Skeletal muscle satellite cell (primary cell): ENCODE results near the gene USP32.

Source experiments
- H3K27me3 ChIP-seq: 2 replicates; pipeline ENCODE4 v1.7.0; 2013; ENCODE audit warnings: low read length; ENCODE audit not compliant: control insufficient read depth, insufficient read depth
- H3K36me3 ChIP-seq: 2 replicates; pipeline ENCODE4 v1.7.0; 2013; ENCODE audit warnings: mild to moderate bottlenecking, control low read depth, low read length; ENCODE audit not compliant: insufficient read depth
- H3K4me1 ChIP-seq: 2 replicates; pipeline ENCODE4 v1.7.0; 2013; ENCODE audit warnings: low read length; ENCODE audit not compliant: control insufficient read depth, insufficient read depth
- H3K4me2 ChIP-seq: 2 replicates; pipeline ENCODE4 v1.7.0; 2013; ENCODE audit warnings: mild to moderate bottlenecking, low read length
- H3K4me3 ChIP-seq: 2 replicates; pipeline ENCODE4 v1.7.0; 2013; ENCODE audit warnings: low read length
- H3K9ac ChIP-seq: 2 replicates; pipeline ENCODE4 v1.7.0; 2013; ENCODE audit warnings: mild to moderate bottlenecking, low read depth, low read length, moderate library complexity
- H3K9me3 ChIP-seq: replicated peaks from 2 replicates; pipeline ENCODE4 v1.7.0; 2013; ENCODE audit warnings: mild to moderate bottlenecking, control low read depth, low read length

Gene USP32

DNA sequence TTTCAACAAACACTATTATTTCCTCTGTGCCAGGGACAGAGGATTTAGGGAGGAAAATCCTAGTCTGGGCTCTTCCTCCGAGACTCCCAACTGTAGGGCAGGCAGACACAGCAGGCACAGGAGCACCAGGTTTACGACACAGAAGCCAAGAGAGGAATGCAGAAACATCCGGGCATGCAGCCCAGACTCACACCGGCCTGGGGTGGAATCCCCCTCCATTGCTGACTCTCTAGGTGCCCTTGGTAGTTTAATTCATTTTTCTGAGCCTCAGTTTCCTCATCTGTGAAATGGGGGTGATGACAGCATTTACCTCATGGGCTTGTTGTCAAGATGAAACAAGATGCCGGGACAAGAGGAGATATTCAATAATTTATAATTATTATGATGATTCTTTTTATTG is 227.2 kb downstream of the USP32 start:
- H3K4me1 ChIP-seq: no peaks in the 10 kb centered on the region
- H3K4me3 ChIP-seq: no peak overlapping the region
- no peaks in the 10 kb centered on the region for H3K36me3 ChIP-seq
- H3K4me2 ChIP-seq: no peak overlapping the region
- H3K27me3 ChIP-seq: peaks cover 25% of the 10 kb centered on the region
- no peak overlapping the region for H3K9ac ChIP-seq
- H3K9me3 ChIP-seq: no peaks in the 10 kb centered on the region

DNA sequence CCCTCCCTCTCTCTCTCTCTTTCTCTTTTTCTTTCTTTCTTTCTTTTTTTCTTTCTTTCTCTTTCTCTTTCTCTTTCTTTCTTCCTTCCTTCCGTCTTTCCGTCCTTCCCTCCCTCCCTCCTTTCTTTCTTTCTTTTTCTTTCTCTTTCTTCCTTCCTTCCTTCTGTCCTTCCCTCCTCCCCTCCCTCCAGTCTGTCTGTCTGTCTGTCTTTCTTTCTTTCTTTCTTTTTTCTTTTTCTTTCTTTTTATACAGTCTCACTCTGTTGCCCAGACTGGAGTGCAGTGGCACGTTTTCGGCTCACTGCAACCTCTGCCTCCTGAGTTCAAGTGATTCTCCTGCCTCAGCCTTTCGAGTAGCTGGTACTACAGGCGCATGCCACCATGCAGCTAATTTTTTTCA is 227.8 kb downstream of the USP32 start:
- H3K36me3 ChIP-seq: no peaks in the 10 kb centered on the region
- H3K27me3 ChIP-seq: peaks cover 30% of the 10 kb centered on the region
- H3K9ac ChIP-seq: no peak overlapping the region
- no peak overlapping the region for H3K4me3 ChIP-seq
- H3K9me3 ChIP-seq: no peaks in the 10 kb centered on the region
- no peaks in the 10 kb centered on the region for H3K4me1 ChIP-seq
- H3K4me2 ChIP-seq: no peak overlapping the region

DNA sequence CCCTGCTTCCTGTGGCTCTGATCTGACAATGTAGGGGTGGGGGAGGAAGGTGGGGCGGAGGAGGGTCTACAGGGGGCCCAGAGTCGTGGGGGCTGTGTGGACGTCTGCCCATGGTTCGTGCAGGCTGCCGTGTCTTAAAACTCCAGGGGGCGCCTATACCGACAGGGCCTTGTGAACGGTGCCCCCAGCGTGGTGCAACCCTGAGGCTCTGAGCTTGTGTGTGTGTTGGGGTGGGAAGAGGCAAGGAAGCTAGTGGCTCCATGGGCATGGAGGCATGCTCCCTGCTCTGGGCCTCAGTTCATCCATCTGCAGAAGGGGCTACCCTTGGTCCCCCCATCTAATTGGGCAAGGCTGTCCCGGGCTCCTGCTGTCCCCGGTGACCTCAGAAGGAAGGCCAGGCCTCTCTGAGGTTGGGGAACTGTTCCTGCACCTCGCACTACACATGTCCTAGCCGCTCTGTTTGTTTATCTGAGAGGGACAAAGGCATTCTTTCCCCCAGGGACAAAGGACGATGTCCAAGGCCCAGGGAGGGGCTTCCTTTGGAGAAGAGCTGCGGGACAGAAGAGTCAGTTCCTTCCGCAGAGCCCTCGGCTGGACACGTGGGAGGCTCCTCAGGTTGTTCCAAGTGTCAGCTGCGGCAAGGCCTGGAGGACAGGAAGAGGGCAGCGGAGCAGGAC is 228.7 kb downstream of the USP32 start:
- H3K4me2 ChIP-seq: no peak overlapping the region
- H3K27me3 ChIP-seq: peaks cover 39% of the 10 kb centered on the region
- no peak overlapping the region for H3K9ac ChIP-seq
- no peaks in the 10 kb centered on the region for H3K4me1 ChIP-seq
- no peaks in the 10 kb centered on the region for H3K36me3 ChIP-seq
- no peak overlapping the region for H3K4me3 ChIP-seq
- no peaks in the 10 kb centered on the region for H3K9me3 ChIP-seq

DNA sequence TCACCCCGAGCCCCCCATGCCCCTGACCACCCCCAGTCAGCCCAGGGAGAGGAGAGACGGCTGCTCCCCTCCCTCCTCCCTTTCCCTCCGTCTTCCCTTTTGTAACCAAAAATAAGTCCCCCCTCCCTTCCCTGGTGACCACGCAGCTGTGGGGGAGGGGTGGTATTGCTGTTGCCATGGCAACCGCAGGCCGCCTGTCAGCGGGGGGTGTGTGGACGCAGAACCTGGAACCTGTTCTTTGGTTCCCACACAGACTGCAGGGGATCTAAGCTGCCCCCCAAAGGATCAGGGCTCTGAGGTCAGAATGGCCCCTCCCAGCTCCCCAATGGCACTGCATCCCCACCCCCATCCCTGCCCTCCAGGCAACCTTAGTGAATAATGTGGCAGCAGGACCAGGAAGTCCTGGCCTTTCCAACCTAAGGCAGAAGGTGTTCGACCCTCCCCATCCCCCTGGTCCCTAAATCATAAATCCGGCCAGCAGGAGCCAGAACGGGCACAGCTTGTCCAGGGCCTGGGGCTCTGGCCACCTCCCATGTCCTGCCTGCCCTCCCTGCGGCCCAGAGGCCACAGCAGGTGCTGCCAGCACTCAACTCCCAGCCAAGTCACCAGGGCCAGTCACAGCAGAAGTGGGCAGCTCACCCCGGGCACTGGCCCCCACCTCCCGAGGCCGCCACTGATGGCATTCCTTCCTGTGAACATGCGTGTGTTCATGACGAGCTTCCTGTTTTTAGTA is 230.2 kb downstream of the USP32 start:
- Histone ChIP-seq H3K4me3 (no peak overlapping the region), H3K36me3 (no peaks in the 10 kb centered on the region), H3K4me2 (no peak overlapping the region), H3K9ac (no peak overlapping the region), H3K9me3 (no peaks in the 10 kb centered on the region), H3K4me1 (no peaks in the 10 kb centered on the region), H3K27me3 (peaks cover 41% of the 10 kb centered on the region)

DNA sequence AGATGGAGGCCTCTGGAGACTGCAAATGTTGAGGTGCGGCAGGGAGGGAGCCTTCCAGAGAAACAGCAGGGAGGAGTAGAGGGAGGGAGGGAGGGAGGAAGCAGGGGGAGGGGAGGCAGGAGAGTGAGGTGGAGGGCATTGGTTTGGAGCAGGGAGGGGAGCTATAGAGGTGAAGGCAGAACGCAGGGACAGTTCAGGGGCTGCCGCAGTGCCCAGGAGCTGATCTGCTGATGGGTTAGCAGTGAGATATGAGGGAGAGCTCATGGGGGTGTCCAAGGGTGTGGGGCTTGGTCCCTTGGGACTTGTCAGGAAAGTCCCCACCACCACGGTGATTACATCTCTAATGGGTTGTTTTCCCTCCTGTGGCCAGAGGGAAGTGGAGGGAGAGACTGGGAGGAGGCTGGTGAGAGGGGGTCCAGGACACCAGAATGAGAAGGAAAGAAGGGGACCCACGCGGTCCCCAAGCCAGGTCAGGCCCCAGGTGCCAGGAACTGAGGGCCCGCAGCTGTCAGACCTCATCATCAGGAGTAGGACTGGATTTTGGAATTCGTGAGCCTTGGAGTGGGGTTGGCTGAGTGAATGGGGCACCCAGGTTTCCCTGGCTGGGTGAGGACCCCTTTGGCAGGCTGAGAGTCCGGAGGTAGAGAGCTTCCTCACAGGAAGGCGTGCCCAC is 231.0 kb downstream of the USP32 start:
- H3K27me3 ChIP-seq: peaks cover 48% of the 10 kb centered on the region
- no peaks in the 10 kb centered on the region for H3K9me3 ChIP-seq
- H3K9ac ChIP-seq: no peak overlapping the region
- H3K4me1 ChIP-seq: no peaks in the 10 kb centered on the region
- H3K4me2 ChIP-seq: no peak overlapping the region
- H3K4me3 ChIP-seq: no peak overlapping the region
- H3K36me3 ChIP-seq: no peaks in the 10 kb centered on the region

DNA sequence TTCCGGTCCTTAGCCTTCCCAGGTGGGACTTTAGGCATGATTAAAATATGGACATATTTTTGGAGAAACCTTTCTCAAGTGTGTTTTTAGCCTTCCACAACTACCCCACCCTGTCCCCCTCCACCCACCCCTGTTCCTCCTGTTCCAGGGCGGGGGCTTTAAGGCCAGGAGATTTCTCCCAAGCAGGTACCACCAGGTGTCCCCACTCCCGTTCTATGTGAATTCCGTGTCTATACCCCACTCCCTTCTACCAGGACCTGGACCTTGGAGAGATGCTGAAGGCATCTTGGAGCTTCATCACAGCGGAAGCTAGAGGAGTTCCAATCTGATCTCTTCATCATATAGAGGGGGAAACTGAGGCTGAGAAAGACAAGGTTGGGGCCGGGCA is 232.5 kb downstream of the USP32 start:
- Histone ChIP-seq H3K27me3 (peaks cover 54% of the 10 kb centered on the region), H3K36me3 (no peaks in the 10 kb centered on the region), H3K4me3 (no peak overlapping the region), H3K4me2 (no peak overlapping the region), H3K4me1 (peaks cover 5% of the 10 kb centered on the region), H3K9me3 (no peaks in the 10 kb centered on the region), H3K9ac (no peak overlapping the region)

DNA sequence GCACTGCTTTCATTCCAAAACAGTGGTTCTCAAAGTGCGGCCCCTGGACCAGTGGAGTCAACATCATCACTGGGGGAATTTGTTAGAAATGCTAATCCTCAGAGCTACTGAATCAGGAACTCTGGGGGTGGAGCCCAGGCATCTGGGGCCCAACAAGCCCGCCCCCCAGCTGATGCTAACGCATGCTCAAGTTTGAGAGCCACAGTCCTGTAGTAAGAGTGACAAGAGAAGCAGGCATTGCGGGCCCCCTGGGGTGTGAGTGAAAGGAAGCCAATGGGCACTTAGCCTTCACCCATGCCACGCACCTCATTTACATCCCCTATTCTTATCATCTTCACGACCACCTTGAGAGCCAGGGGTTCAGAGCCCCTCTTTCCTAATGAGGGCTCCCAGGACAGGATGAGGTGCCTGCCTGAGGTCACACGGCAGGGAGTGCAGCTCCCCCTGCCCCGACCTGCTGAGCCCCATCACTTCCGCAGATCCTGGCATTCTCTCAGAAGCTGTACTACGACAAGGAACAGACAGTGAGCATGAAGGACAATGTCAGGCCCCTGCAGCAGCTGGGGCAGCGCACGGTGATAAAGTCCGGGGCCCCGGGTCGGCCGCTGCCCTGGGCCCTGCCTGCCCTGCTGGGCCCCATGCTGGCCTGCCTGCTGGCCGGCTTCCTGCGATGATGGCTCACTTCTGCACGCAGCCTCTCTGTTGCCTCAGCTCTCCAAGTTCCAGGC is 233.0 kb downstream of the USP32 start:
- H3K4me2 ChIP-seq: no peak overlapping the region
- H3K4me1 ChIP-seq: peaks cover 8% of the 10 kb centered on the region
- H3K36me3 ChIP-seq: no peaks in the 10 kb centered on the region
- H3K4me3 ChIP-seq: no peak overlapping the region
- H3K27me3 ChIP-seq: peaks cover 59% of the 10 kb centered on the region
- H3K9ac ChIP-seq: no peak overlapping the region
- no peaks in the 10 kb centered on the region for H3K9me3 ChIP-seq

DNA sequence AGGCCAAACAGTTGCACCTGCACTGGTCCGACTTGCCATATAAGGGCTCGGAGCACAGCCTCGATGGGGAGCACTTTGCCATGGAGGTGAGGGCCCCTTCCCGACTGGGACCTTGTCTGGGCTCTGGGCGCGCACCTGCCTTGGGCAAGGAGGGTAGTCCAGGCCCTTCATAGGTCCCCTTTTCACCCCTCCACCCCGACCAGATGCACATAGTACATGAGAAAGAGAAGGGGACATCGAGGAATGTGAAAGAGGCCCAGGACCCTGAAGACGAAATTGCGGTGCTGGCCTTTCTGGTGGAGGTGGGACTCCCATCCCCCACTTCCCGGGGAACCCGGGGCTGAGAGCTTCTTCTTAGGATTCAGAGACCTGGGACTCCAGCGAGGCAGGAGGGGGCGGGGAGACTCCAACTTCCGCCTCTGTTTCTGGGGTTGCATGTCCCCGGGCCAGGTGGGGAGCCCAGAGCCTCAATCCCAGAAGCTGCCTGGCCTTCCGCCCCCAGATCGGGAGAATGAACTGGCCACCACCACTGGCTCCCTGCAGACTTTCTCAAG is 234.4 kb downstream of the USP32 start:
- H3K9ac ChIP-seq: no peak overlapping the region
- peaks cover 8% of the 10 kb centered on the region for H3K4me1 ChIP-seq
- peaks cover 65% of the 10 kb centered on the region for H3K27me3 ChIP-seq

DNA sequence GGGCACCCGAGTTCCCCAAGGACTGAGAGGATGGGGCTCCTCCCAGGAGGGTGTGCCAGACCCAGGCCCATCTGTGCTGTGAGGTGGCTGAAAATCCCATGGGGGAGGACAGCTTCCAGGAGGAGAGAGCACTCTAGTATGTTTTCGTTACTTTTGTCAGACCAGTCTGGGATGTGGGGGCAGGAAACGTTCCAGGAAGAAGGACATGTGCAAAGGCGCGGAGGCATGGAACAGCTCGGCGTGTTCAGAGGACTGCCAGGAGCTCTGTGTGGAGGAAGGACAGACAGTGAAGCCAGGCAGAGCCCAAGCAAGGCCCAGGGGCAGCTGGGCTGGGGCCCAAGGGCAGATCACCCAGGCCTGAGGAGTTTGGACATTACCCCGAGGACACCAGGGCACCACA is 235.2 kb downstream of the USP32 start:
- Histone ChIP-seq H3K36me3 (no peaks in the 10 kb centered on the region), H3K4me1 (peaks cover 8% of the 10 kb centered on the region), H3K9ac (no peak overlapping the region), H3K4me3 (no peak overlapping the region), H3K9me3 (no peaks in the 10 kb centered on the region), H3K27me3 (peaks cover 73% of the 10 kb centered on the region), H3K4me2 (no peak overlapping the region)

More for the DNA sequence above, 234.4 kb downstream of the USP32 start:
- Histone ChIP-seq H3K36me3 (no peaks in the 10 kb centered on the region), H3K4me3 (no peak overlapping the region), H3K4me2 (no peak overlapping the region), H3K9me3 (no peaks in the 10 kb centered on the region)

DNA sequence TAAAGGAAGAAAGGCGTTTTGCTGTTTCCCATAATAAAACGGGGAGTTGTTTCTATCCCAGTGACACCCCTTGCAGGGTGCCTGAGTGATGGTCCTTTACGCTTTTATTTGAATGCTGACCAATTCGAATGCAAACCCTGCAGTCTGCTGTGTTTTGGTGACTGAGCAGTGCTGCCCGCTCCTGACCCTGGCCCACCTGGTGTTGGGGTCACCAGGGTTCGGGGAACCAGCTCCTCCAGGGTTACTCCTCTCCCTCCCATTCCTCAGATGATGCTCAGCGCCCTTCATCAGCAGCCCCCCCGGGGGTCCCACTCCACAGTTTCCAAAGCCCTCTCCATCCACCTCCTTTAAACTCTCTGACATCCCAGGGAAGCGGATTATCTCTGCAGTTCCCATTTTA is 236.1 kb downstream of the USP32 start:
- H3K4me1 ChIP-seq: peaks cover 8% of the 10 kb centered on the region
- no peak overlapping the region for H3K4me3 ChIP-seq
- no peaks in the 10 kb centered on the region for H3K36me3 ChIP-seq
- no peak overlapping the region for H3K9ac ChIP-seq
- H3K9me3 ChIP-seq: no peaks in the 10 kb centered on the region
- H3K4me2 ChIP-seq: no peak overlapping the region
- H3K27me3 ChIP-seq: peaks cover 79% of the 10 kb centered on the region

DNA sequence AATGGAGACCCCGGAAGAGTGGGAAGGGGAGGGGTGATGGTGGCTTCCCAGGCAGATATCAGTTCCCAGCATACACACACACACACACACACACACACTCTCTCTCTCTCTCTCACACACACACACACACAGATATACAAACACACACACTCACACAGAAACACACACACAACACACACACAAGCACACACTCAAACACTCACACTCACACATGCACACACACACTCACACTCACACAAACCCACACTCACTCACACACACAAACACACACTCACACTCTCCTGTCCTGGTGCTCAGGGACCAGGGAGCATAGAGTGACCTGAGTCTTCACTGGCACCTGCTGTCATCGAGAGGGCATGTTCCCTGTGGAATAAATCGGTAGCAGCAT is 236.5 kb downstream of the USP32 start:
- Histone ChIP-seq H3K4me3 (no peak overlapping the region), H3K9me3 (no peaks in the 10 kb centered on the region), H3K9ac (no peak overlapping the region), H3K27me3 (peaks cover 82% of the 10 kb centered on the region), H3K4me1 (peaks cover 8% of the 10 kb centered on the region), H3K36me3 (no peaks in the 10 kb centered on the region), H3K4me2 (no peak overlapping the region)
